ENCODE data around the gene MZT2A.
"Not testable (repeated sequence)": the region's sequence is repeated elsewhere in the genome, so short reads cannot be mapped to it uniquely, and the experiment has no call there.

- TF ChIP-seq CTCF, POLR2A, POLR2AphosphoS5 (IDR thresholded peaks at IDR 0.05): not testable (repeated sequence)
Measured at GRCh38 chr2:131503587-131503986, 11.4 kb upstream of the MZT2A start.

All from gastroesophageal sphincter (tissue), 3 donors.